Measurements from ENCODE around the gene TTBK2. TPM values are rescaled to one million over a fixed set of nuclear protein-coding genes. Genes with fewer than 3 reads are reported as not detected.

The TTBK2 gene
- total RNA-seq, 1 donor from 2014 or later = 19.8 TPM

DNA sequence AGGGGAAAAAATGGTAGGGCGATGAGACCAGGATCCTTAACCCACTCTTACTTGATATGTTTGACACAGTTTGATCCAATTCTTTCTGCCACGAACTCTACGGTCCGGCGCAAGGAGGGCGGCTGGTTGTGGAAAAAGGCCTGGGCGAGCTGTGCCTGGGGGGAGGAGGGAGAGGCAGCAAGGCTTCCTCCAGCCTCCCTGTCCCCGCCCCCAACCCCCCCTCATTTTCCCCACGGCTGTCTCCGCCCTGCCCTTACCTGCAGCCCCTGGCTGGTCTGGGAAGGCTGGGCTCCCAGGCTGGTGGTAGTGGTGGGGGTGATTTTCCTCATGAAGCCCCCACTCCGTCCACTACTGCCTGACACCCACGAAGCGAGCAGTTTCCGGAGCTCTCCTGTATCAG is 191.6 kb downstream of the TTBK2 start:
- Mint-ChIP-seq H3K27ac (no peak overlapping the region), H3K9me3 (no peaks in the 10 kb centered on the region), H3K36me3 (ENCODE audit: low read depth) (peaks cover 87% of the 10 kb centered on the region), H3K4me3 (no peak overlapping the region), H3K4me1 (no peaks in the 10 kb centered on the region), H3K27me3 (no peaks in the 10 kb centered on the region)
- intact Hi-C loops (cut with micrococcal nuclease) = no loop called here
- TF ChIP-seq, protein P1, sequence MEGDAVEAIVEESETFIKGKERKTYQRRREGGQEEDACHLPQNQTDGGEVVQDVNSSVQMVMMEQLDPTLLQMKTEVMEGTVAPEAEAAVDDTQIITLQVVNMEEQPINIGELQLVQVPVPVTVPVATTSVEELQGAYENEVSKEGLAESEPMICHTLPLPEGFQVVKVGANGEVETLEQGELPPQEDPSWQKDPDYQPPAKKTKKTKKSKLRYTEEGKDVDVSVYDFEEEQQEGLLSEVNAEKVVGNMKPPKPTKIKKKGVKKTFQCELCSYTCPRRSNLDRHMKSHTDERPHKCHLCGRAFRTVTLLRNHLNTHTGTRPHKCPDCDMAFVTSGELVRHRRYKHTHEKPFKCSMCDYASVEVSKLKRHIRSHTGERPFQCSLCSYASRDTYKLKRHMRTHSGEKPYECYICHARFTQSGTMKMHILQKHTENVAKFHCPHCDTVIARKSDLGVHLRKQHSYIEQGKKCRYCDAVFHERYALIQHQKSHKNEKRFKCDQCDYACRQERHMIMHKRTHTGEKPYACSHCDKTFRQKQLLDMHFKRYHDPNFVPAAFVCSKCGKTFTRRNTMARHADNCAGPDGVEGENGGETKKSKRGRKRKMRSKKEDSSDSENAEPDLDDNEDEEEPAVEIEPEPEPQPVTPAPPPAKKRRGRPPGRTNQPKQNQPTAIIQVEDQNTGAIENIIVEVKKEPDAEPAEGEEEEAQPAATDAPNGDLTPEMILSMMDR (IDR thresholded peaks at IDR 0.05) = no peak
- POLR2A ChIA-PET = no interaction called here
- CTCF ChIA-PET = no interaction called here
- DNase-seq (no peak), ATAC-seq (ENCODE audit: low read depth) (no peak)

DNA sequence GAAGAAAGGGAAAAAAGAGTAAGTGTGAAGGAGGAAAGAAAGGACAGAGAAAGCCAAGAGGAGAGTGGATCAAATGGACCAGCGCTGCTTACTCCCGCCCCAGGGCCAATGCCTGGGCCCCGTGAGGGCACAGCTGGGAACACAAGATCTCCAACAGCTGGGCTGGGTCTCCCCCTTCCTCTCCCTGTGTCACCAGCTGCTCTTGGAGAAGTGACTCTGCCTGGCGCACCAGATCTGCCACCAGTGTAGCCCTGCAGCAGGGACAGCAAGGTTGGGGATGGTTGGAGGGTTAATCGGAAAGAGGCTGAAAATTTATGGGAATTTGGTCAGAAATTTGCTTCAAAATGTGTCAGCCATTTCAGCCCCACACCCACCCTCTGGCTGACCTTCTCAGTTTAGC is 192.0 kb downstream of the TTBK2 start:
- intact Hi-C loops (cut with micrococcal nuclease) = no loop called here
- DNase-seq = no peak
- no peak overlapping the region for H3K4me3 Mint-ChIP-seq
- no peaks in the 10 kb centered on the region for H3K9me3 Mint-ChIP-seq
- POLR2A ChIA-PET = no interaction called here
- H3K4me1 Mint-ChIP-seq = no peaks in the 10 kb centered on the region
- ATAC-seq (ENCODE audit: low read depth) = no peak
- CTCF ChIA-PET = no interaction called here
- peaks cover 88% of the 10 kb centered on the region for H3K36me3 Mint-ChIP-seq (ENCODE audit: low read depth)
- H3K27ac Mint-ChIP-seq = no peak overlapping the region
- no peaks in the 10 kb centered on the region for H3K27me3 Mint-ChIP-seq
- TF ChIP-seq, protein P1 (IDR thresholded peaks at IDR 0.05) = no peak

DNA sequence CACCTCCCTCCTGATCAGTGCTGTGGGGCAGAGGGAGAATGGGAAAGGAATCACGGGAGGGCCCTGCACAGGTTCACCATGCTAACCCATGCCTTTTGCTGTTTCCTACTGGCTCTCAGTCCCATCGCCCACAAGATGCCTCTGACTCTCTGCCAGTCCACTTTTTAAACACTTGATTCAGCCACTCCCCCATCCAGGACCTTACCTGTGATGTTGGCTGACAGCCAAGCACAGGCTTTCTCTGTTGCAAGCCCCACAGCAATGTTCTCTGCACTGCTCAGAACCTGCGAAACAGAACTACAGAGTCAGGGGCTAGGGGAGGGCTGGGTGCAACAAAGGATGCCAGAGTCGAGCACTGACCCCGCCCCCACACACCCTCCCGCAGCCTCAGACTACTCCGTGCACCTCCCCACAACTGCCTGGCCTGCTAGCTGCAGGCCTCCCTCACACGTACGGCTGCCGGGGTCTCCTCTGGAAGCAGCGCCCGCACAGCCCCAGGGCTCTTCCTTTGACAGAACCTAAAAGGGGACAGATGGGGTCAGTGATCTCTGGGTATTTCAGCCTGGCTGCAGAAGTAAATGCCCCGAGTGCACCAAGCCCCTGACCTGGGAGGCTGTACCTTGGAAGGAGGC is 192.7 kb downstream of the TTBK2 start:
- H3K36me3 Mint-ChIP-seq (ENCODE audit: low read depth) = peaks cover 89% of the 10 kb centered on the region
- H3K9me3 Mint-ChIP-seq = no peaks in the 10 kb centered on the region
- H3K27ac Mint-ChIP-seq = no peak overlapping the region

DNA sequence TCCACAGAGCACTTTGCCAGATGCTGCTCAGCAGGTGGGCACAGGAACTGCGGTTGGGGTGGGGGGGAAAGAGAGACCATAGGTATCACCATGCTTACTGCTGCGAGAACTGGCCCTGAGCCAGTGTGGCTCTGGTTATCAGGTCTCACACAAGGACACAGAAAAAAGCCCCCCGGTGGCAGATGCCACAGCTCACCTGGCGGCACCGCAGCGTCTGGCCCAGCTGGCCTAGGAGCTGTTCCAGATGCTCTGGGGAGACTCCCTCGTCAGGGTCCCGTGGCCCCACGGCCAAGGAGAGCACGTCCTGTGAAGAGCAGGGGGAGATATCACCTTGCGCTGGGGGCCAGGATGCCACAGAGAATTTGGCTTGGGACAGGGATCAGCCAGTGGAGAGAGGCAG is 194.5 kb downstream of the TTBK2 start:
- DNase-seq (no peak), ATAC-seq (ENCODE audit: low read depth) (no peak)
- ChIA-PET CTCF (no interaction called here), POLR2A (interaction anchor here (1.5 kb wide), 1 partner anchor 10 kb away, joined by 3 read pairs; no protein-coding TSS in a partner anchor)
- Mint-ChIP-seq H3K36me3 (ENCODE audit: low read depth) (peaks cover 80% of the 10 kb centered on the region), H3K4me1 (no peaks in the 10 kb centered on the region), H3K27me3 (no peaks in the 10 kb centered on the region), H3K4me3 (no peak overlapping the region), H3K27ac (no peak overlapping the region), H3K9me3 (no peaks in the 10 kb centered on the region)
- TF ChIP-seq, protein P1 (IDR thresholded peaks at IDR 0.05) = no peak
- intact Hi-C loops (cut with micrococcal nuclease) = no loop called here

More for the DNA sequence above, 192.7 kb downstream of the TTBK2 start:
- H3K4me3 Mint-ChIP-seq = no peak overlapping the region
- no peaks in the 10 kb centered on the region for H3K4me1 Mint-ChIP-seq
- DNase-seq (no peak), ATAC-seq (ENCODE audit: low read depth) (no peak)
- no peaks in the 10 kb centered on the region for H3K27me3 Mint-ChIP-seq
- intact Hi-C loops (cut with micrococcal nuclease) = no loop called here
- TF ChIP-seq, protein P1 (IDR thresholded peaks at IDR 0.05) = no peak
- ChIA-PET CTCF (no interaction called here), POLR2A (interaction anchor here (1.5 kb wide), 1 partner anchor 8 kb away, joined by 3 read pairs; no protein-coding TSS in a partner anchor)

DNA sequence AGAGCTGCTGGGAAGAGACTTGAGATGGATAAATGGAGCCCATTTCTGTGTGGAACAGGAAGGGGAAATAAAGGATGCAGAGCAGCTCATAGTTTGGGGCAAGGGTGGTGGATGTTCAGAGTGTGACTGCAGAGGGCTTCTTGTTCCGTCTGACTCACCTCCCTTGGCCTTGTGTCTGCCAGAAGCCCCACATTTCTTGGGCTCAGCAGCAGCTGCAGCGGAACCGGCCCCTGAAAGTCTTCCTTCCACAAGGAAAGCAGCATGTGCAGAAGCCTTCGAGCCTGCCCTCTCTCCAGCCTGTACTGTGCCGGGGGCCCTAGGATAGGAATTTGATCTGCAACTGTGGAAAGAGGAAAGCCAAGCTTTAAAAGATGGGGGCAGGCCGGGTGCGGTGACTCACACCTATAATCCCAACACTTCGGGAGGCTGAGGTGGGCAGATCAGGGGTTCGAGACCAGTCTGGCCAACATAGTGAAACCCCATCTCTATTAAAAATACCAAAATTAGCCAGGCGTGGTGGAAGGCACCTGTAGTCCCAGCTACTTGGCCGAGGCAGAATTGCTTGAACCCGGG is 195.2 kb downstream of the TTBK2 start:
- ChIA-PET CTCF (no interaction called here), POLR2A (no interaction called here)
- no peaks in the 10 kb centered on the region for H3K4me1 Mint-ChIP-seq
- no peak overlapping the region for H3K4me3 Mint-ChIP-seq
- no peak overlapping the region for H3K27ac Mint-ChIP-seq
- H3K27me3 Mint-ChIP-seq = no peaks in the 10 kb centered on the region
- H3K9me3 Mint-ChIP-seq = no peaks in the 10 kb centered on the region
- intact Hi-C loops (cut with micrococcal nuclease) = no loop called here
- H3K36me3 Mint-ChIP-seq (ENCODE audit: low read depth) = peaks cover 76% of the 10 kb centered on the region
- ATAC-seq (ENCODE audit: low read depth) = no peak
- TF ChIP-seq, protein P1 (IDR thresholded peaks at IDR 0.05) = no peak
- no peak for DNase-seq
